SHP77 treated with DMSO at 0.1 percent for 48 hours (cell line): ENCODE results near the gene EFEMP2.

ENCODE experiments used
- DNase-seq: peaks from one replicate; lab custom pipeline; 2025; lab: John Stamatoyannopoulos, UW

EFEMP2 gene

GRCh38 chr11:65866509-65867283 is 5.9 kb downstream of the EFEMP2 start:
- no peak for DNase-seq

- no peak for DNase-seq
These were observed 6.9 kb downstream of the EFEMP2 start for GRCh38 chr11:65865550-65866172.

GRCh38 chr11:65864706-65865471 is 7.7 kb downstream of the EFEMP2 start:
- DNase-seq: no peak

- DNase-seq: no peak
These were observed 8.5 kb downstream of the EFEMP2 start for GRCh38 chr11:65863889-65864705.

- DNase-seq: no peak
These were observed 9.4 kb downstream of the EFEMP2 start for GRCh38 chr11:65862941-65863888.

- no peak for DNase-seq
These were observed 10.3 kb downstream of the EFEMP2 start for GRCh38 chr11:65862191-65862735.

- no peak for DNase-seq
These were observed 10.9 kb downstream of the EFEMP2 start for GRCh38 chr11:65861533-65862183.

- DNase-seq: no peak
These were observed 11.5 kb downstream of the EFEMP2 start for GRCh38 chr11:65861165-65861505.

GRCh38 chr11:65860278-65861164 is 12.1 kb downstream of the EFEMP2 start, which contains the start of gene MUS81:
Gene MUS81, plus strand, starts transcription at chr11:65860433. Its CDS starts 321 bp downstream, at chr11:65860754.
- peak; percentile 93 for DNase-seq

- no peak for DNase-seq
These were observed 12.8 kb downstream of the EFEMP2 start for GRCh38 chr11:65859812-65860277.

- DNase-seq: peak; percentile 93
These were observed 13.3 kb downstream of the EFEMP2 start for GRCh38 chr11:65859095-65859811.

- peak; percentile 72 for DNase-seq
These were observed 13.9 kb downstream of the EFEMP2 start for GRCh38 chr11:65858681-65859087.

- DNase-seq: peak; percentile 92
These were observed 14.5 kb downstream of the EFEMP2 start, which contains the start of gene CFL1 for GRCh38 chr11:65857853-65858680. Gene CFL1, minus strand, starts transcription at chr11:65858180. Its CDS starts 81 bp downstream, at chr11:65858099.

- DNase-seq: no peak
These were observed 15.1 kb downstream of the EFEMP2 start for GRCh38 chr11:65857500-65857852.

- no peak for DNase-seq
These were observed 15.7 kb downstream of the EFEMP2 start for GRCh38 chr11:65856689-65857499.

- DNase-seq: no peak
These were observed 16.7 kb downstream of the EFEMP2 start for GRCh38 chr11:65855927-65856363.
